Stimulated activated CD4-positive, alpha-beta T cell treated with anti-CD3 and anti-CD28 coated beads, Interleukin-12 subunit alpha, Interleukin-12 subunit beta, amount 100 ng/mL, for 24 hours (primary cell): ENCODE results near the gene CRYAA.
"Not testable (repeated sequence)": the region's sequence is repeated elsewhere in the genome, so short reads cannot be mapped to it uniquely, and the experiment has no call there.

ENCODE experiments used
- DNase-seq, 2 experiments: peaks; one replicate each; pipeline ENCODE4 v3.0.0-alpha.2; 2020; ENCODE audit warnings: low read depth in 2 of 2

CRYAA gene

GRCh38 chr21:43168708-43169107 lies at the start of gene CRYAA:
Gene CRYAA (plus strand): TSS chr21:43169008. CDS start chr21:43169100, 92 bp downstream.
- DNase-seq: not testable (repeated sequence)

- DNase-seq: not testable (repeated sequence)
Observed at GRCh38 chr21:43130094-43130493, 38.7 kb upstream of the CRYAA start.

GRCh38 chr21:43134520-43134919 lies 34.3 kb upstream of the CRYAA start:
- DNase-seq: not testable (repeated sequence)

- not testable (repeated sequence) for DNase-seq
Observed at GRCh38 chr21:43138944-43139343, 29.9 kb upstream of the CRYAA start.

- not testable (repeated sequence) for DNase-seq
Observed at GRCh38 chr21:43141407-43141806, 27.4 kb upstream of the CRYAA start.

- DNase-seq: not testable (repeated sequence)
Observed at GRCh38 chr21:43146637-43147036, 22.2 kb upstream of the CRYAA start.

GRCh38 chr21:43147999-43148398 lies 20.8 kb upstream of the CRYAA start:
- DNase-seq: not testable (repeated sequence)

- not testable (repeated sequence) for DNase-seq
Observed at GRCh38 chr21:43149344-43149743, 19.5 kb upstream of the CRYAA start.

GRCh38 chr21:43153601-43154000 lies 15.2 kb upstream of the CRYAA start:
- not testable (repeated sequence) for DNase-seq

GRCh38 chr21:43159279-43160175 lies 9.3 kb upstream of the CRYAA start:
- DNase-seq: not testable (repeated sequence)

GRCh38 chr21:43161826-43162707 lies 6.7 kb upstream of the CRYAA start:
- DNase-seq: not testable (repeated sequence)

GRCh38 chr21:43162708-43163205 lies 6.1 kb upstream of the CRYAA start:
- not testable (repeated sequence) for DNase-seq

GRCh38 chr21:43164823-43165222 lies 4.0 kb upstream of the CRYAA start:
- DNase-seq: not testable (repeated sequence)

GRCh38 chr21:43165734-43166133 lies 3.1 kb upstream of the CRYAA start:
- not testable (repeated sequence) for DNase-seq

- DNase-seq: not testable (repeated sequence)
Observed at GRCh38 chr21:43169230-43169886, 550 bp downstream of the CRYAA start.

GRCh38 chr21:43169891-43170290 lies 1.1 kb downstream of the CRYAA start:
- not testable (repeated sequence) for DNase-seq

GRCh38 chr21:43172812-43173211 lies 4.0 kb downstream of the CRYAA start:
- not testable (repeated sequence) for DNase-seq

- not testable (repeated sequence) for DNase-seq
Observed at GRCh38 chr21:43173438-43173837, 4.6 kb downstream of the CRYAA start.

- DNase-seq: not testable (repeated sequence)
Observed at GRCh38 chr21:43173930-43174329, 5.1 kb downstream of the CRYAA start.

GRCh38 chr21:43174998-43175397 lies 6.2 kb downstream of the CRYAA start:
- not testable (repeated sequence) for DNase-seq

GRCh38 chr21:43176621-43177020 lies 7.8 kb downstream of the CRYAA start:
- not testable (repeated sequence) for DNase-seq
